ENCODE results near the gene CHST14. TPM values are rescaled to one million over a fixed set of nuclear protein-coding genes. Genes with fewer than 3 reads are reported as not detected.

The CHST14 gene
- total and polyA plus RNA-seq, 10 donors: 7.1 to 18.5 (median 13.3) TPM

- H3K4me1 ChIP-seq: peaks cover 11 to 20% (median 15%) of the 10 kb centered on the region in 6 donors
- intact Hi-C loops (cut with DNase I; ENCODE audit: low total_unique reads): no loop called here
- 85 to 96% (median 91%) methylated on average over 5 of the region's 5 CpGs for WGBS, 5 donors
- H3K27me3 ChIP-seq (replicated peaks in 1 of 7): no peaks in the 10 kb centered on the region
- DNase-seq: no peak
- no peak overlapping the region for H3K4me3 ChIP-seq
- H3K9me3 ChIP-seq: no peaks in the 10 kb centered on the region
- TF ChIP-seq CTCF (IDR thresholded peaks at IDR 0.05 in 8 of 11, conservative IDR thresholded peaks at IDR 0.05 in 3 of 11) (no peak), POLR2AphosphoS5 (IDR thresholded peaks at IDR 0.05) (no peak), POLR2A (IDR thresholded peaks at IDR 0.05) (no peak)
- peaks cover 0 to 13% (median 0%) of the 10 kb centered on the region in 6 donors for H3K36me3 ChIP-seq
- no peak overlapping the region for H3K27ac ChIP-seq
These were observed 45.1 kb upstream of the CHST14 start for GRCh38 chr15:40425681-40426080.

- TF ChIP-seq CTCF (IDR thresholded peaks at IDR 0.05 in 8 of 11, conservative IDR thresholded peaks at IDR 0.05 in 3 of 11): no peak
- TF ChIP-seq POLR2A (IDR thresholded peaks at IDR 0.05): no peak
- no peak for TF ChIP-seq POLR2AphosphoS5 (IDR thresholded peaks at IDR 0.05)
- no peaks in the 10 kb centered on the region for H3K27me3 ChIP-seq (replicated peaks in 1 of 7)
- no peak overlapping the region for H3K4me3 ChIP-seq
- H3K9me3 ChIP-seq: no peaks in the 10 kb centered on the region
- 69 to 85% (median 76%) methylated on average over 9 of the region's 9 CpGs for WGBS, 5 donors
- peaks cover 0 to 5% (median 0%) of the 10 kb centered on the region in 6 donors for H3K4me1 ChIP-seq
- intact Hi-C loops (cut with DNase I; ENCODE audit: low total_unique reads): no loop called here
- H3K36me3 ChIP-seq: peaks cover 0 to 13% (median 0%) of the 10 kb centered on the region in 6 donors
- no peak overlapping the region for H3K27ac ChIP-seq
- DNase-seq: no peak
These were observed 43.6 kb upstream of the CHST14 start for GRCh38 chr15:40427188-40427587.

- Histone ChIP-seq H3K4me1 (peaks cover 0 to 4% (median 0%) of the 10 kb centered on the region in 6 donors), H3K9me3 (no peaks in the 10 kb centered on the region), H3K4me3 (no peak overlapping the region), H3K27me3 (replicated peaks in 1 of 7) (no peaks in the 10 kb centered on the region), H3K27ac (no peak overlapping the region), H3K36me3 (peaks cover 0 to 13% (median 0%) of the 10 kb centered on the region in 6 donors)
- 84 to 97% (median 90%) methylated on average over 3 to 4 of the region's 4 CpGs for WGBS, 5 donors
- TF ChIP-seq POLR2A (IDR thresholded peaks at IDR 0.05): no peak
- no peak for TF ChIP-seq CTCF (IDR thresholded peaks at IDR 0.05 in 8 of 11, conservative IDR thresholded peaks at IDR 0.05 in 3 of 11)
- no peak for TF ChIP-seq POLR2AphosphoS5 (IDR thresholded peaks at IDR 0.05)
- intact Hi-C loops (cut with DNase I; ENCODE audit: low total_unique reads): no loop called here
- no peak for DNase-seq
These were observed 42.6 kb upstream of the CHST14 start for GRCh38 chr15:40428185-40428584.

GRCh38 chr15:40429068-40429710 is 41.6 kb upstream of the CHST14 start:
- Histone ChIP-seq H3K27ac (no peak overlapping the region), H3K9me3 (no peaks in the 10 kb centered on the region), H3K27me3 (replicated peaks in 1 of 7) (no peaks in the 10 kb centered on the region), H3K36me3 (peaks cover 0 to 13% (median 0%) of the 10 kb centered on the region in 6 donors), H3K4me3 (no peak overlapping the region), H3K4me1 (peaks cover 0 to 4% (median 0%) of the 10 kb centered on the region in 6 donors)
- no peak for DNase-seq
- no peak for TF ChIP-seq POLR2AphosphoS5 (IDR thresholded peaks at IDR 0.05)
- TF ChIP-seq CTCF (IDR thresholded peaks at IDR 0.05 in 8 of 11, conservative IDR thresholded peaks at IDR 0.05 in 3 of 11): no peak
- TF ChIP-seq POLR2A (IDR thresholded peaks at IDR 0.05): no peak
- intact Hi-C loops (cut with DNase I; ENCODE audit: low total_unique reads): no loop called here
- 83 to 92% (median 87%) methylated on average over 9 to 10 of the region's 10 CpGs for WGBS, 5 donors
